Keratinocyte (primary cell): ENCODE results near the gene POLDIP2. TPM values are rescaled to one million over a fixed set of nuclear protein-coding genes. Genes with fewer than 3 reads are reported as not detected.

Experiments
- DNase-seq: peaks from one replicate; pipeline ENCODE4 v3.0.0-alpha.2; 2011; ENCODE audit warnings: low read depth, missing footprints, low spot score
- FAIRE-seq: peaks from 2 replicates; lab custom pipeline; 2011; peaks lifted over from hg19 to GRCh38; lab: Jason Lieb, UNC
- H2AFZ ChIP-seq: 2 replicates; pipeline ENCODE4 v1.6.0; 2012; ENCODE audit warnings: low read length, control low read depth, inconsistent platforms; ENCODE audit not compliant: control insufficient read depth
- H3K27ac ChIP-seq: 2 replicates; pipeline ENCODE4 v1.5.1; 2011; ENCODE audit warnings: low read length; ENCODE audit not compliant: control insufficient read depth, insufficient read depth
- H3K27me3 ChIP-seq: 3 replicates; pipeline ENCODE4 v1.6.0; 2011; ENCODE audit warnings: low read length; ENCODE audit not compliant: control insufficient read depth, insufficient read depth; ENCODE audit errors: extremely low read depth
- H3K36me3 ChIP-seq, 2 experiments: 2 replicates in 1 of 2; 3 replicates in 1 of 2; pipeline ENCODE4 v1.5.1; 2011; ENCODE audit warnings: low read length in 2 of 2, mild to moderate bottlenecking in 1 of 2; ENCODE audit not compliant: control insufficient read depth in 2 of 2, insufficient read depth in 2 of 2; ENCODE audit errors: extremely low read depth in 1 of 2
- H3K4me1 ChIP-seq: 3 replicates; pipeline ENCODE4 v1.5.1; 2011; ENCODE audit warnings: low read length; ENCODE audit not compliant: control insufficient read depth, insufficient read depth; ENCODE audit errors: extremely low read depth
- H3K4me2 ChIP-seq: 3 replicates; pipeline ENCODE4 v1.6.0; 2011; ENCODE audit warnings: low read depth, low read length; ENCODE audit not compliant: control insufficient read depth, insufficient read depth; ENCODE audit errors: extremely low read depth
- H3K4me3 ChIP-seq, 3 experiments: fragments of 200-600 bp in 1 of 3; sonication (generic) in 1 of 3; 2 replicates in 2 of 3; 3 replicates in 1 of 3; pipeline ENCODE4 v1.5.1; 2011 to 2016; ENCODE audit warnings: low read length in 3 of 3, mild to moderate bottlenecking in 3 of 3, control low read depth in 2 of 3, inconsistent platforms in 1 of 3, low read depth in 1 of 3, mixed read lengths in 1 of 3, mixed run types in 1 of 3, moderate library complexity in 1 of 3; ENCODE audit not compliant: control insufficient read depth in 2 of 3, insufficient read depth in 2 of 3; ENCODE audit errors: extremely low read depth in 1 of 3
- H3K79me2 ChIP-seq: 2 replicates; pipeline ENCODE4 v1.6.0; 2012; ENCODE audit warnings: low read length; ENCODE audit not compliant: control insufficient read depth, insufficient read depth
- H3K9ac ChIP-seq: 3 replicates; pipeline ENCODE4 v1.6.0; 2011; ENCODE audit warnings: low read length; ENCODE audit not compliant: control insufficient read depth, insufficient read depth; ENCODE audit errors: extremely low read depth
- H3K9me1 ChIP-seq: 3 replicates; pipeline ENCODE4 v1.6.0; 2011; ENCODE audit warnings: low read length; ENCODE audit not compliant: control insufficient read depth, insufficient read depth; ENCODE audit errors: extremely low read depth
- H3K9me3 ChIP-seq: 2 replicates; pipeline ENCODE4 v1.5.1; 2012; ENCODE audit warnings: low read depth, low read length; ENCODE audit not compliant: control insufficient read depth
- H4K20me1 ChIP-seq: 3 replicates; pipeline ENCODE4 v1.6.0; 2011; ENCODE audit warnings: low read length; ENCODE audit not compliant: control insufficient read depth, insufficient read depth; ENCODE audit errors: extremely low read depth
- CTCF ChIP-seq, 3 experiments: IDR thresholded peaks in 1 of 3; conservative IDR thresholded peaks in 1 of 3; optimal IDR thresholded peaks in 1 of 3; 2 replicates in 2 of 3; 3 replicates in 1 of 3; pipeline versions ENCODE3 to v1.5.1; 2011; ENCODE audit warnings: low read length in 3 of 3, mild to moderate bottlenecking in 3 of 3, moderate library complexity in 2 of 3, control low read depth in 1 of 3, inconsistent platforms in 1 of 3; ENCODE audit not compliant: insufficient read depth in 2 of 3; ENCODE audit errors: extremely low read depth in 1 of 3
- EZH2 ChIP-seq: IDR thresholded peaks from one replicate; pipeline ENCODE4 v1.6.1; 2012; ENCODE audit warnings: inconsistent platforms, mild to moderate bottlenecking, low read length, moderate library complexity
- dilution Hi-C: fragments of 300-500 bp; cut with MboI; formaldehyde crosslinking; loops from one replicate; pipeline ENCODE4 v1.7.0; 2020; ENCODE audit warnings: low sequenced_read_pairs; ENCODE audit not compliant: extremely low pct_ligation_motif_present
- polyA plus RNA-seq, 5 experiments: library from polyadenylated mRNA; depleted of rRNA in 3 of 5; stranded (reverse) in 3 of 5; stranded (forward) in 1 of 5; unstranded in 1 of 5; fragments of >200 nt; gene quantifications; 1 replicate in 1 of 5; 2 replicates in 3 of 5; 3 replicates in 1 of 5; pipeline versions ENCODE4 v1.2.1 to v1.2.3, GENCODE V29; 2011 to 2012; ENCODE audit warnings: missing spikeins in 2 of 5, low read depth in 1 of 5, low replicate concordance in 1 of 5

The POLDIP2 gene
- polyA plus RNA-seq, 1 donor (not counting 4 experiments of a cell fraction or from before 2014, with no cell fraction given), result 90.2 TPM

GRCh38 chr17:28317966-28318758, 39.2 kb downstream of the POLDIP2 start:
- Histone ChIP-seq H3K4me1 (peaks cover 22% of the 10 kb centered on the region), H3K9me3 (no peaks in the 10 kb centered on the region), H3K4me3 (peak overlapping the region; percentile 61 to 95 (median 92)), H3K4me2 (peak overlapping the region; percentile 97), H3K36me3 (no peaks in the 10 kb centered on the region), H3K27ac (peak overlapping the region; percentile 68), H3K9ac (peak overlapping the region; percentile 82), H3K79me2 (peaks cover 38% of the 10 kb centered on the region), H3K27me3 (no peaks in the 10 kb centered on the region), H4K20me1 (no peaks in the 10 kb centered on the region), H3K9me1 (no peaks in the 10 kb centered on the region), H2AFZ (peak overlapping the region; percentile 91)
- dilution Hi-C loops, result no loop called here
- DNase-seq (no peak), FAIRE-seq (no peak)
- TF ChIP-seq EZH2 (no peak), CTCF (optimal IDR thresholded peaks at IDR 0.05 in 1 of 3, IDR thresholded peaks at IDR 0.05 in 1 of 3, conservative IDR thresholded peaks at IDR 0.05 in 1 of 3; ENCODE audit: extremely low read depth in 1 of 3, insufficient read depth in 2 of 3, low read length in 3 of 3) (no peak)

DNA sequence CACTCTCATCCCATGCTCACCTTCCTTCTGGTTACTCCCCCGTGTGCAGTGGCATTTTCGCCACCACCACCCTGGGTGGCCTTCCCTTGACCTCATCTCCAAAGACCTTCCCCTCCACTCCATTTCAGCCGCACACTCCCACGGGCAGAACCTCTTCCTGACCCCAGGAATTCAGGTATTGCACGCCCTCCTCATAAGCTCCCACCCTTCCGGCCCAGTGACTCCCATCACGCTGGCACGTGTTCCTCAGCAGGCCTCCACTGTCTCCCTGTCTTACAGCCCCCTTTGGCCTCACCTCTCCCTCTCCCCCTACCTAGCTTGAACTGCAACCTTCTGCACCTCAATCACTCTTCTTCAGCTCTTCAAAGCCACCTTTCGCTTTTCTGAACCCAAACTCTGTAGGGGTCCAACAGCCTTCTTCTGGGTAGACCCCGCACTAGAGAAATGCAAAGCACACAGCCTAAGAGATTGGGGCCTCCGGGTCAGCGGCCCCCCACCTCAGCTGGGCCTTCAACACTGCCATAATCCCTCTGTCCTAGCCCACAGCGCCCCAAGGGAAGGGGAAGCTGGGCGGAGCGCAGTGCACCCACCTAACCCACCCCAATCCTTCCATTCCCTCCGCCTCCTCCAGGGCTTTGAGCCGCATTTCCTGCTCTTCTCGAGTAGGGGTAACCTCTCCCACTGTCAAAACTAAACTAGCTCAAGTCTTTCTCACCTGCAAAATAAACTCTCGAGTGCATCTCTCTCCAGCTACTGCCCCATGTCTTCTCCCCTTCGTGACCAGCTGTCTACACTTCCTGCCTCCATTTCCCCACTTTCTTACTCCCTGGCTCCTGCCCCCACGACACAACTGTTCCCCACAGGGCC, 40.0 kb downstream of the POLDIP2 start:
- dilution Hi-C loops, result no loop called here
- Histone ChIP-seq H3K9me1 (no peaks in the 10 kb centered on the region), H4K20me1 (no peaks in the 10 kb centered on the region), H3K27me3 (no peaks in the 10 kb centered on the region), H2AFZ (no peak overlapping the region), H3K9ac (no peak overlapping the region), H3K27ac (no peak overlapping the region), H3K4me3 (no peak overlapping the region), H3K4me1 (peaks cover 22% of the 10 kb centered on the region), H3K4me2 (peak overlapping the region; percentile 97), H3K9me3 (no peaks in the 10 kb centered on the region), H3K79me2 (peaks cover 31% of the 10 kb centered on the region), H3K36me3 (no peaks in the 10 kb centered on the region)
- no peak for TF ChIP-seq CTCF (optimal IDR thresholded peaks at IDR 0.05 in 1 of 3, IDR thresholded peaks at IDR 0.05 in 1 of 3, conservative IDR thresholded peaks at IDR 0.05 in 1 of 3; ENCODE audit: extremely low read depth in 1 of 3, insufficient read depth in 2 of 3, low read length in 3 of 3)
- no peak for TF ChIP-seq EZH2
- DNase-seq (no peak), FAIRE-seq (no peak)
